Activated B cell treated with CpG ODN at 0.5 μM for 24 hours (primary cell): ENCODE results near the gene VWA1. TPM values are rescaled to one million over a fixed set of nuclear protein-coding genes. Genes with fewer than 3 reads are reported as not detected.

ENCODE experiments used
- ATAC-seq: fragments of 200-7000 bp; cut with Tn5 transposase; one replicate; pipeline ENCODE4 v1.10.0; 2021; ENCODE audit warnings: low read depth, mild to moderate bottlenecking, moderate library complexity
- CTCF ChIA-PET: fragments of 350-600 bp; sonication (Branson Sonifier 250); formaldehyde crosslinking; loops from one replicate; lab custom pipeline; 2021; ENCODE audit warnings: antibody characterized with exemption; lab: Charles Lee
- POLR2A ChIA-PET: fragments of 350-600 bp; sonication (Branson Sonifier 250); formaldehyde crosslinking; loops from one replicate; lab custom pipeline; 2021; ENCODE audit warnings: antibody characterized with exemption; lab: Charles Lee
- DNase-seq: peaks from one replicate; pipeline ENCODE4 v3.0.0; 2022
- H3K27ac Mint-ChIP-seq: one replicate; pipeline ENCODE4 v1.8.0; 2020; ENCODE audit warnings: mixed read lengths
- H3K27me3 Mint-ChIP-seq: one replicate; pipeline ENCODE4 v1.8.0; 2021; ENCODE audit warnings: mixed read lengths
- H3K36me3 Mint-ChIP-seq: one replicate; pipeline ENCODE4 v1.8.0; 2021; ENCODE audit warnings: low read depth, mixed read lengths
- H3K4me1 Mint-ChIP-seq: one replicate; pipeline ENCODE4 v1.8.0; 2021; ENCODE audit warnings: mixed read lengths
- H3K4me3 Mint-ChIP-seq: one replicate; pipeline ENCODE4 v1.8.0; 2020; ENCODE audit warnings: mild to moderate bottlenecking, mixed read lengths
- H3K9me3 Mint-ChIP-seq: one replicate; pipeline ENCODE4 v1.8.0; 2020; ENCODE audit warnings: mixed read lengths
- CTCF ChIP-seq: fragments of 200-600 bp; IDR thresholded peaks from one replicate; pipeline ENCODE4 v1.8.0; 2022; ENCODE audit warnings: antibody characterized with exemption, mild to moderate bottlenecking
- intact Hi-C: fragments of 100-400 bp; cut with micrococcal nuclease; formaldehyde crosslinking; loops from one replicate; pipeline ENCODE4 v1.15.1; 2024
- total RNA-seq: library from RNA; stranded (reverse); gene quantifications from 2 replicates; pipeline ENCODE4 v1.2.3, GENCODE V29; 2022

The VWA1 gene
- total RNA-seq, 1 donor from 2014 or later: not detected

DNA sequence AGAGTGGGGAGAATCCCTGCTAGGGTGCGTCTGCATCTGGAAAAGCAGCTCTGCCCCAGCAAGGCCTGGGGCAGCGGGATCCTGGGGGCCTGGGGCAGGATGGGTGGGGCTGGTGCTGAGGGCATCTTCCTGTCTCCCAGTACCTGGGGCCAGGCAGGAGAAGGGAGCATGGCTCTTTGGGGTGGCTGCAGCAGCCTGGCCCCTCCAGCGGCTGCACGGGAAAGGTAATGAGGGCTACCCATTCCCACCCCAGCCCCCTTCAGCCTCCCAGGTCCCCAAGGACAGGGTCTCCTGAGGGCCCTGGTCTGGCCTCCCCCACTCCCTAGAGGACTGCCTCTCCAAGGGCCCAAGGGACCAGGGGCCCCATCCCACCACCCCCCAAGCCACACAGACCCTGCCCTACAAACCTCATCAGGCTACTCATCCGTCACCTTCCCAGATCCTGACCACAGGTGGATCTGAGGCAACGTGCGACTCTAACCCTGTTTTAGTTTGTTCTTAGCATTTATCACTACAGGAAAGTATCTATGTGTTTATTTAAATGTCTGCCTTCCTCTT is 13.5 kb upstream of the VWA1 start:
- no peak for TF ChIP-seq CTCF
- Mint-ChIP-seq H3K36me3 (no peaks in the 10 kb centered on the region), H3K4me3 (no peak overlapping the region), H3K27ac (no peak overlapping the region), H3K27me3 (peaks cover 15% of the 10 kb centered on the region), H3K9me3 (no peaks in the 10 kb centered on the region), H3K4me1 (peaks cover 1% of the 10 kb centered on the region)
- ChIA-PET POLR2A (no interaction called here), CTCF (no interaction called here)
- no peak for ATAC-seq
- intact Hi-C loops: no loop called here
- DNase-seq: no peak

- intact Hi-C loops: no loop called here
Measured at GRCh38 chr1:1422465-1423244, 12.8 kb upstream of the VWA1 start.

GRCh38 chr1:1423245-1423597 is 12.3 kb upstream of the VWA1 start:
- intact Hi-C loops: no loop called here
- no peak for TF ChIP-seq CTCF
- no peak for DNase-seq
- Mint-ChIP-seq H3K9me3 (no peaks in the 10 kb centered on the region), H3K4me3 (no peak overlapping the region), H3K27ac (no peak overlapping the region), H3K4me1 (peaks cover 1% of the 10 kb centered on the region), H3K27me3 (peaks cover 15% of the 10 kb centered on the region), H3K36me3 (no peaks in the 10 kb centered on the region)
- ChIA-PET CTCF (no interaction called here), POLR2A (interaction anchor here (0.7 kb wide), 1 partner anchor 16 kb away, joined by 4 read pairs; no protein-coding TSS in a partner anchor)
- no peak for ATAC-seq

More at GRCh38 chr1:1422465-1423244, 12.8 kb upstream of the VWA1 start:
- Mint-ChIP-seq H3K9me3 (no peaks in the 10 kb centered on the region), H3K27me3 (peaks cover 15% of the 10 kb centered on the region), H3K27ac (no peak overlapping the region), H3K4me3 (no peak overlapping the region), H3K36me3 (no peaks in the 10 kb centered on the region), H3K4me1 (peaks cover 1% of the 10 kb centered on the region)
- no peak for TF ChIP-seq CTCF
- ATAC-seq: no peak
- ChIA-PET CTCF (no interaction called here), POLR2A (interaction anchor here (0.7 kb wide), 1 partner anchor 15 kb away, joined by 4 read pairs; no protein-coding TSS in a partner anchor)
- DNase-seq: no peak

DNA sequence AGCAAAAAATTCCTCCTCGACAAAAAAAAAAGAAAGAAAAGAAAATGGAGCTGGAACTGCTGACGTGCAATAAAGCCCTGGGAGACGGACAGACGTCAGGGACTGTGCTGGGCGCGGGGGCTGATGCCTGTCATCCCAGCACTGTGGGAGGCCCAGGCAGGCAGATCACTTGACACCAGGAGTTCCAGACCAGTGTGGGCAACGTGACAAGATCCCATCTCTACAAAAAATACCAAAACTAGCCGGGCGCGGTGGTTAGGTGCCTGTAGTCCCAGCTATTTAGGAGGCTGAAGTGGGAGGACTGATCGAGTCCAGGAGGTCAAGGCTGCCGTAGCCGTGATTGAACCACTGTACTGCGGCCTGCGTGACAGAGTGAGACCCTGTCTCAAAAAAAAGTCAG is 10.8 kb upstream of the VWA1 start:
- peaks cover 22% of the 10 kb centered on the region for H3K27me3 Mint-ChIP-seq
- ATAC-seq: no peak
- no peak overlapping the region for H3K4me3 Mint-ChIP-seq
- ChIA-PET POLR2A (no interaction called here), CTCF (interaction anchor here (1.0 kb wide), 1 partner anchor 16 kb away, joined by 3 read pairs; no protein-coding TSS in a partner anchor)
- no peak overlapping the region for H3K27ac Mint-ChIP-seq
- H3K9me3 Mint-ChIP-seq: no peaks in the 10 kb centered on the region
- H3K4me1 Mint-ChIP-seq: no peaks in the 10 kb centered on the region
- intact Hi-C loops: no loop called here
- no peak for DNase-seq
- no peaks in the 10 kb centered on the region for H3K36me3 Mint-ChIP-seq
- no peak for TF ChIP-seq CTCF

DNA sequence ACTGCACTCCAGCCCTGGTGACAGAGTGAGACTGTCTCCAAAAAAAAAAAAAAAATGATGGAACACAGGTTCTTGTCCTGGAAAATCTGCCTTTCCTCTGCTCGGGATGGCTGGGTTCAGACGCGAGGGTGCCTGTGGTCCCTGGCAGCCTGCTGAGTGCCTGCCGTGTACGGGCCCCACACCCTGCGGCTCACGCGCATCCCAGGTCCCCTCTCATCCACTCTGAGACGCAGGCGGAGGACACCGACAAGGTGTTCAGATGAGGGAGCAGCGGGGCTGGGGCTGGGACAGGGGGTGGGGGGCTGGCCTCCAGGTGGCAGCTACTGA is 10.1 kb upstream of the VWA1 start:
- intact Hi-C loops: no loop called here
- ChIA-PET CTCF (no interaction called here), POLR2A (no interaction called here)
- H3K4me1 Mint-ChIP-seq: no peaks in the 10 kb centered on the region
- DNase-seq: no peak
- no peaks in the 10 kb centered on the region for H3K9me3 Mint-ChIP-seq
- no peak overlapping the region for H3K27ac Mint-ChIP-seq
- H3K27me3 Mint-ChIP-seq: peaks cover 22% of the 10 kb centered on the region
- ATAC-seq: no peak
- no peaks in the 10 kb centered on the region for H3K36me3 Mint-ChIP-seq
- TF ChIP-seq CTCF: no peak
- no peak overlapping the region for H3K4me3 Mint-ChIP-seq
